SJCRH30 (cell line): Measurements from ENCODE around the gene KCNJ16. TPM values are rescaled to one million over a fixed set of nuclear protein-coding genes. Genes with fewer than 3 reads are reported as not detected.
A peak's percentile ranks its signal among the peaks of the same experiment; 100 is the strongest.

ENCODE experiments used
- DNase-seq, 2 experiments: peaks; one replicate each; pipeline ENCODE4 v3.0.0-alpha.2; 2015 to 2020
- H3K27ac ChIP-seq: fragments of 250-450 bp; sonication (Bioruptor Pico); 2 replicates; pipeline ENCODE4 v1.5.1; 2020; ENCODE audit warnings: mild to moderate bottlenecking, moderate library complexity
- H3K27me3 ChIP-seq: fragments of 250-450 bp; sonication (Bioruptor Pico); 2 replicates; pipeline ENCODE4 v1.5.1; 2020; ENCODE audit warnings: mild to moderate bottlenecking, moderate library complexity
- H3K36me3 ChIP-seq: fragments of 250-450 bp; sonication (Bioruptor Pico); 2 replicates; pipeline ENCODE4 v1.5.1; 2020; ENCODE audit warnings: mild to moderate bottlenecking, moderate library complexity
- H3K4me1 ChIP-seq: fragments of 250-450 bp; sonication (Bioruptor Pico); 2 replicates; pipeline ENCODE4 v1.5.1; 2020; ENCODE audit warnings: mild to moderate bottlenecking, moderate library complexity
- H3K4me3 ChIP-seq: fragments of 250-450 bp; sonication (Bioruptor Pico); 2 replicates; pipeline ENCODE4 v1.5.1; 2020; ENCODE audit warnings: mild to moderate bottlenecking, moderate library complexity
- H3K9me3 ChIP-seq: fragments of 250-450 bp; sonication (Bioruptor Pico); replicated peaks from 2 replicates; pipeline ENCODE4 v1.5.1; 2020; ENCODE audit warnings: mild to moderate bottlenecking, moderate library complexity
- total RNA-seq: library from RNA; depleted of rRNA; stranded (reverse); fragments of >200 nt; shearing (Covaris generic); gene quantifications from 2 replicates; pipeline ENCODE4 v1.2.3, GENCODE V29; 2014

Gene KCNJ16
- total RNA-seq, 1 experiment from 2014 or later, result not detected

DNA sequence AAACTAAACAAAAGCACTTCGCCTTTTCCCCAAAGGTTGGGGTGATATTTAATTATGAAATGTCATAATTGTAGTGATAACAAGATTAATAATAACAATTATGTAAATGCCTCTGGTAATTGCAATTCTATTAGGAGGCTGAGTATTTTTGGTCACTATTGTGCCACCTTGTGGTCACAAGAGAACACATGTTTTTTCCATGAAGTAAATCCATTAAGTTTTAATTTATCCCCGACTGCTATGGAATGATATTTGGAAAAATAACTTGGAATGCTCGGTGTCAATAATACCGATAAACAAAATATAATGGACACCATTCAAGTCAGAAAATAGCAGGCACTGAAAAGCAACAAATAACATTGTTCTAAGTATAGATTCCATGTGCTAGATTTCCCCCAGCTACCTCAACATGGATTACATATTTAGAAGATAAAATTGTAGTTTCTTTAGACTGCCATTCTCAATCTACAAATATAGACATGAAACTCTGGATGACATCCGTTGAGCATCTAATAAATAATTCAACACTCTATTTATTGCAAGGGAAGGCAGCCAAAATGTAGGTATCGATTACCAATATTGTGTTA, 69.3 kb downstream of the KCNJ16 start:
- Histone ChIP-seq H3K4me3 (no peak overlapping the region), H3K27ac (no peak overlapping the region), H3K27me3 (no peaks in the 10 kb centered on the region), H3K9me3 (no peaks in the 10 kb centered on the region), H3K36me3 (no peaks in the 10 kb centered on the region), H3K4me1 (no peaks in the 10 kb centered on the region)
- DNase-seq, result peak in 1 of 2 experiments; percentile 51

DNA sequence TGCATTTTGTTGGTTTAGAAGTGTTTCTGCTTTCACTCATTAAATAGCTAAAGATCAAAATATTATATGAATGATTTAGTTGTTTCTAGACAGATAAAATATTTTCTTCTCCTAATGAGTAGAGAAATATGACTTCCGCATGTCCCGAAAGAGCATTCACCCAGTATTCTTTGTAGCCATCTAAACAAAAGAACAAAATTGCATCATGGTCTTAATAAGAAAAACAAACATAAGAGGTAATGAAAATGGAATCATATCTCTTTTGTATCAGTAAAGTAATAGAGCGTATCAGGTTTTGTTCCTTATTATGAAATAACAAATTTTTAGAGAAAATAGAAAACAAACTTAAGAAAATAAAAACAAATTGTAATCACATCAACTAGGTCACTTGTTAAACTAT, 78.2 kb downstream of the KCNJ16 start:
- no peaks in the 10 kb centered on the region for H3K27me3 ChIP-seq
- H3K4me3 ChIP-seq, result no peak overlapping the region
- no peak for DNase-seq
- no peak overlapping the region for H3K27ac ChIP-seq
- no peaks in the 10 kb centered on the region for H3K4me1 ChIP-seq
- H3K9me3 ChIP-seq, result no peaks in the 10 kb centered on the region
- H3K36me3 ChIP-seq, result no peaks in the 10 kb centered on the region

DNA sequence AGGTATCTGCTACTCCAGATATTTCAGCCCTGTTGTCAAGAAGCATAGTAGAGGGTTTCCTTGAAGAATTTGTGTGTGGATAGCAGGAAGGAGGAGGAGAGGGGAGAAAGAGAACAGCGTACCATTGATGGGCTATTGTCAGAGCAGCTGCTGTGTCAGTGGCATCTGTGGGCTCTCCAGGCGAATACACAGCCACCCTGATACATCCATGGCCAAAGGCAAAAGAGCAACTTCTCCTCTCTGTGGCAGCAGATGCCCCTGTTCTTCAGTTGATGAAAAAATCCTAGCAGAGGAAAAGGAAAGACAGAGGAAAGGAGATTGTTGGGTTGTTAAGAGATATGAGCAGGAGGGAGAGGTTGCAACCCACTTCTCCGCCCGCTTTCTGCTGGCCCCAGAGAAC, 82.1 kb downstream of the KCNJ16 start:
- H3K27ac ChIP-seq, result no peak overlapping the region
- H3K36me3 ChIP-seq, result no peaks in the 10 kb centered on the region; the same call in 1 of the 2 replicates
- no peaks in the 10 kb centered on the region for H3K4me1 ChIP-seq
- H3K9me3 ChIP-seq, result no peaks in the 10 kb centered on the region
- H3K27me3 ChIP-seq, result no peaks in the 10 kb centered on the region
- no peak overlapping the region for H3K4me3 ChIP-seq
- DNase-seq, result no peak

DNA sequence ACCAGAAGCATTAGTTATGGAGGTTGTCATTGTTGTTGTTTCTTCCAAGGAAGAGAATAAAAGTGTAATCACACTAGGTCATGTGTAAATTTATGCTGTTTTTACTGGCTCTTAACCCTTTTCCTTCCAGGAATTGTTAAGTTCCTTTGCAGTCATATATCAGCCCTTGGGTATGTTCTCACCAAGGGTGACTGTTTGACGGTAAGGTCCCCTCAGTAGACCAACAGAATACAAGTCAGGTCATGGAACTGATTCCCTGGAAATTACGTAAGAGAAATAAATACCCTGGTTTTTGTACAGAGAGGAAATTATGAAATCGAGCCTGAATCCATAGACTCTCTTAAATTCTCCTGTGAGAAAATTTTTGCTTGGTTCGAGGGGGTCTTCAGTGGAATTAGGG, 83.2 kb downstream of the KCNJ16 start:
- Histone ChIP-seq H3K9me3 (no peaks in the 10 kb centered on the region), H3K36me3 (no peaks in the 10 kb centered on the region; the same call in 1 of the 2 replicates), H3K27ac (no peak overlapping the region), H3K4me1 (no peaks in the 10 kb centered on the region), H3K27me3 (no peaks in the 10 kb centered on the region), H3K4me3 (no peak overlapping the region)
- DNase-seq, result no peak

DNA sequence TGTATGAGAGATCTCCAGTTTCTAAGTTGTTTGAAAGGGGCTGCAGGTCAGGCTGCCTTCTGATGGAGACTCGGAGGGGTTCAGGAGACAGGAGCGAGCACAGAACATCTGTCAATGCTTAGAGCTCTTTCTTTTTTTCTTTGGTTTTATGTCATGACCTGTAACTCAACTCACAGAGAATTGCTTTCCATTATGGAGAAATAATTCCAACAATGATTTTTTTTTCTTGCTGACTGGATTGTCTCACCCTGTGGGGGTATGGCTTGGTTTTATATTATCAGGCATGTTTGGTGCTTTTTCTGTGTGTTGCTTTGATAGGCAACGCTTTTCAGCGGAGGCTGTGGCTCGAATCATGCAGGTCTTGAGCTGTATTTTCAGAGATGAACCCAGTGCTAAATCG, 83.6 kb downstream of the KCNJ16 start:
- H3K27me3 ChIP-seq, result no peaks in the 10 kb centered on the region
- DNase-seq, result no peak
- no peak overlapping the region for H3K27ac ChIP-seq
- H3K9me3 ChIP-seq, result no peaks in the 10 kb centered on the region
- H3K36me3 ChIP-seq, result no peaks in the 10 kb centered on the region; the same call in 1 of the 2 replicates
- H3K4me3 ChIP-seq, result no peak overlapping the region
- H3K4me1 ChIP-seq, result no peaks in the 10 kb centered on the region

DNA sequence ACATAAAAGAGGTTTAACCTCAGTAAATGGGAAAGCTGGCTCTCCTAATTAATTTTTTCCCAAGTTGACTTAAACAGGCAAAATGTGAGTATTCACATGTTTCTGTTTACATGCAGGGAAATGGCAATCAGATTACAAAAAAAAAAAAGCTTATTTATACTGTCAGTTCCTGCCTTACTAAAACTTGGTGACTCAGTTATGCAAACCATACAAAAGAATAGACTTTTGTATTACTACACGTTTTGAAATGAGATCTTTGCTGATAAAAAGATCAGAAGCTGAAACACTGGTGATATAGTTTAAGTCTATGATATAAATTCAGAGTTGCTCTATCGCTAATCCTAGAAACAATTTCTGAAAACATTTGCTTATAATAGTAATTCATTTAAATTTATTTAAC, 85.0 kb downstream of the KCNJ16 start:
- H3K4me1 ChIP-seq, result no peaks in the 10 kb centered on the region
- H3K9me3 ChIP-seq, result no peaks in the 10 kb centered on the region
- H3K4me3 ChIP-seq, result no peak overlapping the region
- H3K36me3 ChIP-seq, result no peaks in the 10 kb centered on the region; the same call in 1 of the 2 replicates
- no peak overlapping the region for H3K27ac ChIP-seq
- H3K27me3 ChIP-seq, result no peaks in the 10 kb centered on the region
- no peak for DNase-seq

DNA sequence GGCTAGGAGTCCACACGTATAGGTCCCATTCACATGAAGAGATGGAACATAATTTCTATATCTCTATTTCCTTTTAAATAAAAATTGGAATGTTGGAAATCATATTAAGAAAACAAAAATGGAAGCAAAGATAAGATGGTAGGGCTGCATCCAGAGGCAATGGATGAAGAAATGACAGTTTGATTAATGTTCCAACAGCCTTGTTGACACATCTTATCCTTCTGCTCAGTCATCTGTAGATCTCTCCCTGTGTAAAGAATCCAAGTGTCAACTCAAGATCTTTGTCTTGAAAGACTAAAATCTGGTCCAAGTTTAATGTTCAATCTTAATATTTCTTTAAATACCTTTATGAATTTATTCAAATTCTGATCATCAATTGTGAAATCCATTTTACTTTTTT, 86.5 kb downstream of the KCNJ16 start:
- DNase-seq, result no peak
- H3K4me1 ChIP-seq, result no peaks in the 10 kb centered on the region
- no peaks in the 10 kb centered on the region for H3K27me3 ChIP-seq

DNA sequence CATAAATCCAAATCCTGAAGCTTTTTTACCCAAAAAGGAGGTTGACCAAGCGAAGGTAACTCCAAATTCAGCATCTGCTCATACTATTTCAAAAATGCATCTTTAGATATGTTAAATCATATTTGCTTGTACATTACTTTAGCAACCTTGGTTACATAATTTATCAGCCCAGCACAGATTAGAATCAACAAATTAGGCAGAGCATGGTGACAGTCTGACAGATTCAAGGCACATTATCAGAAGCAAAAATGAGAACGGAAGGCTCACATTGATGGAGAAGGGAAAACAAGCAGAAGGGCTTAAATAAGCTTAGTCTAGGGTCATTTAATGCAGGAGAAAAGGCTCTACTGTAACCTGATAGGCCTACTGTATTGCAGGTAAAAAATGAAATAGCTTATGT, 90.4 kb downstream of the KCNJ16 start:
- Histone ChIP-seq H3K36me3 (no peaks in the 10 kb centered on the region; the same call in 1 of the 2 replicates), H3K4me3 (no peak overlapping the region), H3K27me3 (peaks cover 9% of the 10 kb centered on the region), H3K9me3 (no peaks in the 10 kb centered on the region), H3K4me1 (no peaks in the 10 kb centered on the region), H3K27ac (no peak overlapping the region)
- no peak for DNase-seq

More for the DNA sequence above, 86.5 kb downstream of the KCNJ16 start:
- no peak overlapping the region for H3K27ac ChIP-seq
- H3K36me3 ChIP-seq, result no peaks in the 10 kb centered on the region; the same call in 1 of the 2 replicates
- no peak overlapping the region for H3K4me3 ChIP-seq
- no peaks in the 10 kb centered on the region for H3K9me3 ChIP-seq

DNA sequence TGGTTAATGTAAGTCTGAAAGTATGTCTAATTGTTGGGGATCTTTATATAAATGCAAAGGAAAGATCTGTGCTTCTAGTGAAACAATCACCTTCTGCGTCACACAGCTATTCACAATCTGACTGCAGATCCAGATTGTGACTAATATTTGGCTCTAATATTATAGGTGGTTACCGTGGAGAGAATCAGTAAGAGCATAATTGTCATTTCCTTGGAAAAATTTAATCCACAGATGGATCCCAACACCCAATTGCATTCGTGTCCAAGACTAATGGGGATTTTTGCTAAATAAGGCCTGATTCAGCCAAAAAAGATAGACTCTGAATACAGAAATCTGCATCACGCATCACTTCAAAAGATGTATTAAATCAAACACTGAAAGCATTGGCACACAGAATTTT, 91.6 kb downstream of the KCNJ16 start:
- DNase-seq, result no peak
- Histone ChIP-seq H3K27me3 (peaks cover 9% of the 10 kb centered on the region), H3K4me3 (no peak overlapping the region), H3K9me3 (no peaks in the 10 kb centered on the region), H3K4me1 (no peaks in the 10 kb centered on the region), H3K36me3 (no peaks in the 10 kb centered on the region), H3K27ac (no peak overlapping the region)

DNA sequence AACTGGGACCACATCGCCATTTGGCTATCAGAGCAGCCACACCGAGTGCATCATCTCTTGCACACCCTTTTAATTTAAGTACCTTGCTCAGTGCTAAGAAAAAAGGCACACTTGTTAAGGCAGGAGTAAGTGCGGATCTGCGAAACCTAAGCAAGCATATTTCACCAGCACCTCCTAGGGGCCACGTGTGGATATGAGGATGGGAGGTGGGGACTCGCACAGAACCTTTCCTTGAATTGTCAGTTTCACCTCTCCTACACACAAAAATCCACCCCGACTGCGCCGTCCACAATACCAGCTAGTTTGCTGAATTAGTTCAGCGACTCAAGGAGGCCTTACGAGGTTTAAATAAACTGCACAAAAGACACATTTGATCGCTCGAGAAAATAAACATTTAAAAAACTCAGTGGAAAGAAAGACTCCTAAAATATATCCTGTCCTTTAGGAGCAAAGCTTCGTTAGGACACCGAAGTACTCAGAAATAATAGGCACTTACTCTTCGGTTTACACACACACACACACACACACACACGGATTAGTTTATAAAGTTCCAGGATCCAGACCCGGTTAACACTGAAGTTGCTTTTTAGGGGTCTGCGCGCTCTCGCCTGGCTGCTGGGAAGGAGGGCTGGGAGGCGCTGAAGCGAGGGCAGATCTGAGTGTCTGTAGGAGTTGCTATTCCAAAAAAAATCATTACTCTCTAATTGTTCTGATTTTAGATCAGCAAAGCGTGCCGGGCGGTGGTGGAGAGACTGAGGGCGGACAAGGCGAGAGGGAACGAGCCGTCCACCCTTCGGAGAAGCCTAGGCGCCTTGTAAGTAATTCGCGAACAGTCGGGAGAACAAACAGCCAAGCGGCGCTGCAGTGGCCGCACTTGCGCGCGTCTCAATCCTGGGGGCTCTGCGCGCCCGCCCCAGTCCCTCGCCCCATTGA, 93.3 kb downstream of the KCNJ16 start:
- Histone ChIP-seq H3K9me3 (no peaks in the 10 kb centered on the region), H3K27ac (no peak overlapping the region), H3K36me3 (no peaks in the 10 kb centered on the region), H3K4me1 (no peaks in the 10 kb centered on the region), H3K27me3 (peaks cover 9% of the 10 kb centered on the region), H3K4me3 (peak overlapping the region; percentile 25; the same call in 1 of the 2 replicates)
- peak in 1 of 2 experiments; percentile 6 for DNase-seq

DNA sequence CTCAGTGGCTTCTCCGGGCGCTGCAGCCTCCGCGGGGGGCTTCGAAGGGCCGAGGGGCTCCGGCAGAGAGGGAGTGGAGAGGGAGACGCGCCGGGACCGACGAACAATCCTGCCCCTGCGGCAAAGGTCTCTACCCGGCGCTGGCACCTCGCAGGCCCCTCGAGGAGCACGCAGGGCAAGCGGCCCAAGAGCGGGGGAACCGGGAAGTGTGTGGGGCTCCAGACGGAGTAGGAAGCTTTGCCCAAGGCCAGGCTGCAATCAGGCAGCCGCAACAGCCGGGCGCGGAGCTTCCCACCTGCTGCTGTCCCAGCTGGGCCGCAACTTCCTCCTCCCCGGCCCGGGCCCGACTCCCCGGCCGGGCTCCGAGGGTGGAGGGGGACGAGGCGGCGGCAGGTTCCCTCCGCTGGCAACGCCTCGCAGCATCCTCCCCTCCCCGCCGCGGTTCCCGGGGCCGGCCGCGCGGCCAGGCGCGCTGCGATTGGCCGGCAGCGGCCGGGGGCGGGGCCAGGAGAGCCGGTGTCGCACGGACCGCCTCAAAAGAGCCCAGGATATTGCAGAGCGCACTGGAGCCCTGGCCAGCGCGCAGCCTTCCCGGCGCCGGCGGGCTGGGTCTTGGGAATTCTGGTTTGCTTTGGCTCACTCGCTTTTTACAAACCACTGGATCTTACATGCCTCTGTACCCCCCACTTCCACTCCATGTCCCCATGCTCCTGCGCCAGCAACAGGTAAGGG, 94.1 kb downstream of the KCNJ16 start, which contains the start of gene KCNJ2:
KCNJ2 (plus strand) TSS at position 556 of the 732 bp plus-strand sequence. CDS start 5,508 bp downstream, outside the sequence.
- peak; percentile 48 to 55 for DNase-seq
- H3K27me3 ChIP-seq, result peaks cover 9% of the 10 kb centered on the region
- no peaks in the 10 kb centered on the region for H3K36me3 ChIP-seq
- no peak within 1 kb of the TSS for H3K27ac ChIP-seq
- H3K4me3 ChIP-seq, result peak within 1 kb of the TSS; percentile 25; the same call in 1 of the 2 replicates
- no peaks in the 10 kb centered on the region for H3K4me1 ChIP-seq
- no peaks in the 10 kb centered on the region for H3K9me3 ChIP-seq

DNA sequence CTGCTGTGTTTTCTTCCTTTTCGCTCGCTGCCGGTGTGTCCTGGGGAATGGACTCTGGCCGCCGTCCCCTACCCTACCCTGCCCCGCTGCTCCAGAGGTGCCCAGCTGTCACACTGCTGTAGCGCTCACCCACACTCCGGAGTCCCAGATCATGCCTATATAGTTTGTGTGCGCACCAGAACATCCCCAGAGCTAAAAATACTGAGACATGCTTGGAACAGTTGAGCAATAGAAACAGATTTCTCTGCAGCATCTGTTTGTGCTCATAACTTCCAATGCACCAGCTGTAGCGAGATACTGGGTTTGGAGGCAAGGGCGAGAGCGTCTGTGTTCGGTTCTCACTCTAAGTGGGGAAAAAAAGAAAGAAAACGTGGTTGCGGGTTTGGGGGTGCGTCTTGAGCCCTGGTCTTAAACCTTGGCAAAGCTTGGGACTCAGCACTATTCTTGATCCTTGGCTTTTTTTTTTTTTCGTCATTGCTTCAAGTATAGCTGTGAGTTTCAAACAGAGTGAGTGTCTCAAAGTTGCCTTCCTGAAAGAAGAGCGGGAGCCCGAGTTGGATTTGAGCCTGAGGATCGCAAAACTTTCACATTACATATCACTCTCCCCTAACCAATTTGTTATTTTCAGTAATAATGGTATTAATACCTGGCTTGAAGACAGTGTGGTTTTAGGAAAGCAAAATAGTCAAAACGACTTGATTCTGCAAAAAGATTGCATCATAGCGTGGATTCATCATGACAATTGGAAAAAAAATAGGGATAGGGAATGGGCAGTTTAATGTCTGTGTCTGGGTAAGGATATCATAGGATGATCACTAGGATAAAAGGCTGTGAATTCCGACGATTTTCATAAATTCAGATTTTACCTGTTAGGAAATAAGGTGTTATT, 94.9 kb downstream of the KCNJ16 start:
- H3K27ac ChIP-seq, result no peak overlapping the region
- peaks cover 9% of the 10 kb centered on the region for H3K27me3 ChIP-seq
- no peaks in the 10 kb centered on the region for H3K36me3 ChIP-seq
- H3K4me1 ChIP-seq, result no peaks in the 10 kb centered on the region
- H3K9me3 ChIP-seq, result no peaks in the 10 kb centered on the region
- no peak for DNase-seq
- no peak overlapping the region; the same call in 1 of the 2 replicates for H3K4me3 ChIP-seq

DNA sequence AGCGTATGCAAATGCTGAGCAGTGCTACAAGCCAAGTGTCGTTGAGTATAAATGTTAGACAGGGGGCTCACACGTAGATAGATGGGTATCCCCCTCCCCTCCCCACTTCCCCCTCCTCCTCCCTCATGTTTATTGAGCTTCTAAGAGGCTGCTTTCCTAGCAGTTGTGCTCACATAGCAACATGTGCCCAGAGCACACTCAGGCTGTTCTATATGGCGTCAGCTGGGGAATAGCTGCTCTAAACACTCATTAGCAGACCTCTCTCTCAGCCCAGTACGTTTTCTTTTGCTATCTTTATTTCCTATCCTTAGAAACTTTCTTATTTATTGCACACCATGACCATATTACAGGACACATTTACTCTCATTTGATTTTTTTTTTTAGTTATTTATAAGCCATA, 96.1 kb downstream of the KCNJ16 start:
- no peak overlapping the region for H3K4me3 ChIP-seq
- DNase-seq, result no peak
- no peaks in the 10 kb centered on the region for H3K9me3 ChIP-seq
- H3K4me1 ChIP-seq, result no peaks in the 10 kb centered on the region
- no peak overlapping the region for H3K27ac ChIP-seq
- no peaks in the 10 kb centered on the region for H3K36me3 ChIP-seq
- peaks cover 9% of the 10 kb centered on the region for H3K27me3 ChIP-seq

DNA sequence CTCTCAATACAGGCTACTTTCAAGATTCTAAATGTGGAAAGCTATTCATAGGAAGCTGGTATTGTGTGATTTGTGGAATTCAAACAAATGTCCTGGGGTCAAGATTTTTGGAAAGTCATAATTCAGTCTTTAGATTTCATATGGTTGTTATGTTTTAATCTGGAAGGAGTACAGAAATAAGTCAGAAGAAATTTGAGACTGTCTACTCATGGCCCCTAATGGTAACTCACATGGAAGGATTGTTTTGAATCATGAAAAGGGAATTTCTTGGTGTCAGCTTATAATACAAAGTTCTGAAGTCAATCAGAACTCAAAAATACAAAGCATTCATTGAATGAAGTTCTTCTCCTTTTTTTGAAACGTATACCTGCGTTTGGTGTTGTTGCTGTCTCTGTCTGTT, 97.4 kb downstream of the KCNJ16 start:
- Histone ChIP-seq H3K4me1 (no peaks in the 10 kb centered on the region), H3K36me3 (no peaks in the 10 kb centered on the region), H3K27ac (no peak overlapping the region), H3K4me3 (no peak overlapping the region), H3K9me3 (no peaks in the 10 kb centered on the region), H3K27me3 (peaks cover 9% of the 10 kb centered on the region)
- no peak for DNase-seq
